ENCODE data around the gene MEGF9.
A peak's percentile ranks its signal among the peaks of the same experiment; 100 is the strongest.

The MEGF9 gene

GRCh38 chr9:120621941-120622340 lies 92.3 kb downstream of the MEGF9 start:
- no peak for DNase-seq (ENCODE audit: low read depth)

GRCh38 chr9:120619751-120620655 lies 94.3 kb downstream of the MEGF9 start:
- peak; percentile 30 for DNase-seq (ENCODE audit: low read depth)

DNA sequence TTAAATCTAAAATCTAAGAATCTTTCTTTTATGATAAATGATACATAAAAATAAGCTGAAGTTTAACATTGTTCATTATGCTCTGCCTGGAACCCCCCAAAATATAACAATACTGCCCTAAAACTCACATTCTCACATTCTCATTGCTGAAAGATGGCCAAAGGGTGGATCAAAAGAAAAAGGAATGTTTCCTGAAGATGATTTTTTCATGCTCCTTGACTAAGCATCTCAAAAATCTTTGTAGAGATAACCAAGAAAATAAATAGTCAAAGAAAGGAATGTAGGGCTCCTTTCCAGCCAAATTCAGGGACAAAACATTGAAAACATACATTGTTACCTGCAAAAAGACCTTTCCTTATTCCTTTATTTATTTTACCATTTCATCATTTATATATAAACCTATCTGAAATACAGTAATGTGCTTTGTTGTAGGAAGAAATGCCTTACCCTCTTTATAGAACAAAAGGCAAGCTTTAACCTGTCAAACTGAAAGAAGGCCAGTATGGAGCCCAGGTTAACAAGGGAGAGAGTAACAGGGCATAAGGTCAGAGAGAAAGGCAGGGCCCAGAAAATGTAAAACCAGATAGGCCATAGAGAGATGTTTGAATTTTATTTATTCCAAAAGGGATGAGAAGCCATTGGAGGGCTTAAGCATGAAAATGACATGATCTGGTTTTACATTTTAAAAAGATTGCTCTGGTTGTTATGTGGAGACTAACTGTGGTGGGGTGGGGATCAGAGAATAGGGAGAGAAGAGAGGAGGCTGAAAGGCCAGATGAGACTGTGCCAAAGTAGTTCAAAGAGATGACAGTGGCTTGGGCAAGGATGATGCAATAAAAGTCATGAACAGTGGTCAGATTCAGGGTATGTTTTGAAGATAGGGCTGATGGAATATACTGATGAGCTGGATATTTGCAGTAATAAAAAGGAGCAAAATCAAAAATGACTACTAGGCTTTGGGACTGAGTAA lies 97.0 kb downstream of the MEGF9 start:
- DNase-seq (ENCODE audit: low read depth) = no peak

- DNase-seq (ENCODE audit: low read depth) = no peak
Measured at GRCh38 chr9:120612218-120612617, 102.1 kb downstream of the MEGF9 start.

DNA sequence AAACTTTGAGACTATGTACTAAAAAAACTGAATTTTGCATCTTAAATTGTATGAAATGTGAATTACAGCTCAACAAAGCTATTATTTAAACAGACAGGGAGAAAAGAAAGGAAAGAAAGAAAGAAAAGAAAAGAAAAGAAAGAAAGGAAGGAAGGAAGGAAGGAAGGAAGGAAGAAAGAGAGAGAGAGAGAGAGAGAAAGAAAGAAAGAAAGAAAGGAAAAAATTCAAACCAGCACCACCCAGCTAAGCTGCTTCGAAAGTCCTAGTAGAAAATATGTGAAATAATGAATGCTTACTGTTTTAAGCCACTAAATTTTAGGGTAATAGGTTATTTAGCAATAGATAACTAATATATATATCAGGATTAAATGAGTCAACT lies 102.6 kb downstream of the MEGF9 start:
- DNase-seq (ENCODE audit: low read depth) = no peak

DNA sequence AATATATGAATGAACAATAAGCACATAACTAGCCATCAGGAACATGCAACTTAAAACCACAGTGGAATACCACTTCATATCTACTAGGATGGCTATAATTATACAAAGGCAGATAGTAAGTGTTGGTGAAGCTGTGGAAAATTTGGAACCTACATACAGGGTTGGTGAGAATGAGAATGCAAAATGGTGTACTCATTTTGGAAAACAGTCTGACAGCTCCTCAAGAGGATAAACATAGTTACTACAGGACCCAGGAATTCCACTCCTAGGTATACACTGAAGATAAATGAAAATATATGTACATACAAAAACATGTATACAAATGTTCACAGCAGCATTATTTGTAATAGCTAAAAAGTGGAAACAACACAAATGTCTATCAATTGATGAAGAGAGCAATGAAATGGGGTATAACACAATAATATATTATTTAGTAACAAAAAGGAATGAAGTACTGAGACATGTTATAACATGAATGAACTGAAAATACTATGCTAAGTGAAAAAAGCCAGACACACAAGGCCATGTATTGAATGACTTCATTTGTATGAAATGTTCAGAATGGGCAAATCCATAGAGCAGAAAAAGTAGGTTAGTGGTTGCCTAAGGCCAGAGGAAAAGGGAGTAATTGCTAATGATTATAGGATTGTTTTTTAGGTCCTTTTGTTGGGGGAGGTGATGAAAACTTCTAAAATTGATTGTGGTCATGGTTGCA lies 103.1 kb downstream of the MEGF9 start:
- DNase-seq (ENCODE audit: low read depth) = no peak

- no peak for DNase-seq (ENCODE audit: low read depth)
Measured at GRCh38 chr9:120609636-120610035, 104.6 kb downstream of the MEGF9 start.

DNA sequence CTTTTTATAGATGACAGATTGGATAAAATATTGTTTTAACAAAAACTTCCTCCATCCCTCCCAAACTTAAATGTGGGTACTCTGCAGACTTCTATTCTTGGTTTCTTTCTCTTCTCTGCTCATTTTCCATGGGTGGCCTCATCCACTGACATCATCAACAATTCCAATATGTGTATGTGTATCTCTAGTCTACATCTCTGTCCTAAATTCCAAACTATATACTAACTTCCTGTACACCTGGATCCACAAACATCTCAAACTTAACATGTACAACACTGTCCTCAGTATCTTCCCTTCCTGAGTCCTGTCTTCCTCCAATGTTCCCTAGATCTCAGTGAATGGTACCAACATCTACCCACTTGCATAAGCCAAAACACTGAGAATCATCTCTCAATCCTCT lies 105.8 kb downstream of the MEGF9 start:
- no peak for DNase-seq (ENCODE audit: low read depth)

DNA sequence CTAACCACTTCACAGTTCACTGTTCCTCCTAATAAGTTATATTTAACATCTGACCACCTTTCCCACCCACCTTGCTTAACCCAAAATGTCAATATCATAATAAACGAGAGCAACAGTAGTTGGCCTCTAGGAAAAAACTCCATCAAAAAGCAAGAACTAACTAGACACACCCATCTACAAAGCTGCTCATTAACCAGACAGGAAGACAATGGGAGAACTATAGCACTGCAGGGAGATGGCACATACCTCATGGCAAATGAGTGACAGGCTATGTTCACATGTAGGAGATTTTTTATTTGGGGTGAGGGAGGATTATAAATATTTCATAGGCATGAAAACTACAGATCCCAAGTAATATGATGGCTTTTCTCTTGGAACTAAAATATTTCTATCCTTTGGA lies 110.7 kb downstream of the MEGF9 start:
- DNase-seq (ENCODE audit: low read depth) = no peak

- DNase-seq (ENCODE audit: low read depth) = no peak
Measured at GRCh38 chr9:120603010-120603409, 111.3 kb downstream of the MEGF9 start.

- no peak for DNase-seq (ENCODE audit: low read depth)
Measured at GRCh38 chr9:120593955-120594277, 120.4 kb downstream of the MEGF9 start.

- no peak for DNase-seq (ENCODE audit: low read depth)
Measured at GRCh38 chr9:120593250-120593954, 120.9 kb downstream of the MEGF9 start.

DNA sequence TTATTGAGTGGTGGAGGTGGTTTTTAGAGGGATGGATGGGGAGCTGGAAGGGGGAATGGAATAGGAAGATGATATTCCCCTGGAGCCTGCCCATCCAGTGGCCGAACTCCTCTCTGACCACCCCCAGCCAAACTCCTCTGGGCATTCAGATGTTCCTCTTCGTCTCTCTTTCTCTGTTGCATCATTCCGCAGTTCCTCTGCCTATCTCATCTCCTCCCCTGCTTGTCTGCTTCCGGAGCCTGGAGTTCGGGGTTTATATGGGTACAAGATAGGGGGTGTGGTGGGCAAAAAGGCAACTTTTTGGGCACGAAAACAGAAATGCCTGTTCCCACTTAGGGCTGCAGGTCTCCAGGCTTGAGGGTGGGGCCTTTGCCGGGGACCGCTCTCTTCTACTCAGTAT lies 122.1 kb downstream of the MEGF9 start:
- DNase-seq (ENCODE audit: low read depth) = no peak

DNA sequence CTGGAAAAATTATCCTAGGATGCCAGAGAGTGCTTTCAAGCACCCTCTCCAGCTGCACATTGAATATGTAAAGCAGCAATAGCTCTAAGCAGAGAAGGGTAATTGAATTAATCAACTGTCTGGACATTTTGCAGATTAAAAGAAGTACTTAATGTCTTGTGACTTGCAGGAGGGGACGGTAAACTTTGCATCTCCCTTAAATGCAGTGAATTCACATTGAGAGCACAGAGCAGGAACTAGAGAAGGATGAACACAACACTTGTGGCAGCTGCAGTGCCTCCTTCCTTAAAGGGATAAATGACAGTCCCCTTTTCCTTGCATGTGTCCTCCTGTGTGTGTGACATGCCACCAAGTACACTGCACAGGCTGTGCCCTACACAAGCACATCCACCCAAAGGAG lies 126.9 kb downstream of the MEGF9 start:
- DNase-seq (ENCODE audit: low read depth) = no peak

GRCh38 chr9:120583958-120584369 lies 130.3 kb downstream of the MEGF9 start:
- DNase-seq (ENCODE audit: low read depth) = no peak

GRCh38 chr9:120580051-120580896 lies 134.0 kb downstream of the MEGF9 start, which contains the start of gene CDK5RAP2:
CDK5RAP2 (minus strand) TSS chr9:120580167; CDS start chr9:120579978, 189 bp downstream.
- peak; percentile 80 for DNase-seq (ENCODE audit: low read depth)

DNA sequence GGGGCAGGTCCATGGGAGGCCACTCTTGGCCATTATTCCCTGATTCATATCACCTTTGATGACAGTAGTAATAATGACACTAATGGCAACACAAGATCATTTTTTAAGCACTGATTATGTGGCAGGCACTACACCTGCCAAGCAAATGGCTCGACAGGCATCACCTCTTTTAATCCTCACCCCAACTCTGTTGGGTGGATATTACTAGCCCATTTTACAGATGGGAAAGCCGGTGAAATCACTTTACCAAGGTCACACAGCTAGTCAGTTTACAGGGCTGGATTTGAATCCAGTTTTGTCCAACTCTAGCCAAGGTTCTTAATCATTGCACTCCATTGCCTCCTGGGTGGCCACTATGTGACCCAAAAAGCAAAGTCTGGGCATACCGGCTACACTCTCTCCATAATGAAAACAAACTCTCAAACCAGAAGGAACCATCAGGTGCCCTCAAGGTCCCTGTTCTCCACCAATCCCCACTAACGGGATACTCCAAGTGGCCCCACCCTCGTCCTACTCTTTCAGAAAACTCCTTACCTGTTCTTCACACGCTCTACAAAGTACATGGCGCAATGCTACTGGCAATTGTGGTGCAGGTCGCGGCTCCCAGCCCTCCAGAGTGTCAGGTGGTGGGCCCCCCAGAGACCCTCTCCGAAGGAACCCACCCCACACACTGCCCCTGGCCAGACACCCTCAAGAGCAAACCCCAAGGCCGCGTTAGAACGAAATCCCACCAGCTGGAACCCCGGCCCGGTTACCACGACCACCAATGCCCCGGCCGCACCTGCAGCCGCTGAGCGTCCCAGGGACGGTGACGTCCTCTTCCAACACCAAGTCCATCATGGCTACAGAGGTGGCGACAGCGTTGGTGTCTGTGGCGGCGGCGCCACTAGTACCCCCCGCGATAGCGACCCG lies 134.9 kb downstream of the MEGF9 start:
- DNase-seq (ENCODE audit: low read depth) = no peak

DNA sequence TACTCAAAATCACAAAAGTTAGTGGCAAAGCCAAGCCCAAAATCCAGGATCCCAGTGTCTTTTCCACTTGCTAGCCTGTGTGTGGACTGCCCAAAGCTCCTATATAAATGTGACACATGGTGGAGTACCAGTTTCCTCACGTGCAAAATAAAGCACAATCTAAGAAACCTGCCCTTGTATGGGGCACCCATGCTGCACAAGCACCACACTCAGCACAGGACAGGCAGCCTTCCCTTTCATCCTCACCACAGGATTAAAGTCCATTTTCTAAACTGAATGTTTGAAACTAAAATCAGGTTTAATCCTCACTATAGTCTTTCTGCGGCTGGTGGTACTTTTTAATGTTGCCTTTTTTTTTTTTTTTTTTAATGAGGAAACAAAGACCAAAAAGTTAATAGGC lies 139.8 kb downstream of the MEGF9 start:
- DNase-seq (ENCODE audit: low read depth) = no peak

DNA sequence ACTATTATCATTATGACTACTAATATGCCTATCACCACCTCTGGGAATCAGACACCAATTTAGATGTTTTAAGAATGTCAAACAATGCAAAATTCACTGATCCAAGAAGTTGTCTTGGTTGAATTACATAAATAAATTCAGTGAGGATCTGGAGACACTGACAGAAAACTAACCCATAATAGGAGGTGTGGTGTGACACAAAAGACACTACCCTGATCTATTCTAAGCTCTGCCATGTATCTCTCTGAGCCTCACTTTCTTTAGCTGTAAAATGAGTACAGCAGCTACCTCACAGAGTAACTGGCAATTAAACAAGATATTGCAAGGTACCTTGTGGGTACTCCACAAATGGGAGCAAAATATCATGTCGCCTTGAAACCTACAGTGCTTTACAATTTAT lies 141.8 kb downstream of the MEGF9 start:
- DNase-seq (ENCODE audit: low read depth) = no peak
